Inflammatory macrophage (primary cell): ENCODE results near the gene COPG1.

Source experiments
- DNase-seq, 2 donors: peaks; one replicate each; pipeline ENCODE4 v3.0.0-alpha.2; 2020 to 2022

COPG1 gene

GRCh38 chr3:129281726-129282125 lies 32.3 kb downstream of the COPG1 start:
- peak; percentile 11 to 12 for DNase-seq

DNA sequence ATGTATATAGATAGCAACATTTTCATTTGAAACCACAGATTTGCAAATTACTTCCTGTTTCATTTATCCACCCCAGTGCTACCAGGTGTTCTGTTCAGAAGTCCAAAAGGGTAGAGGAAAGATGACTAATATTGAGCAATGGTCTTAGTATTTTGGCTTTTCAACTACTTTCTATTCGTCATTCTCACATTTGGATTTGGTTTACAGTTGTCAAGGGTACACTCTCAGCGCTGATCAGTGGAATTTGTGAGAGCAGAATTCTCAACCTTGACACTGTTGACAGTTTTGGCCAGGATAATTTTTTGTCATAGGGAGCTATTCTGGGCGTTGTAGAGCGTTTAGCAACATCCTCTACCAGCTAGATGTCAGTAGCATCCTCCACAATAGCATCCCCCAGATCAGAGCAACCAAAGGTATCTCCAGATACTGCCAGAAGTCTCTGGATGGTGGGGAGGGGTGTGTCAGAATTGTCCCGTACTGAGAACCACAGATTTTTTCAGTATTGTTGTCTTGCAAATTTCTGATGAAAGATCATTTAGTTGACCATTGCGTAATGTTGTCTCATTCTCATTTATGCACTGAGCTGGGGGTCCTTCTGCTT lies 33.4 kb downstream of the COPG1 start:
- DNase-seq = no peak

DNA sequence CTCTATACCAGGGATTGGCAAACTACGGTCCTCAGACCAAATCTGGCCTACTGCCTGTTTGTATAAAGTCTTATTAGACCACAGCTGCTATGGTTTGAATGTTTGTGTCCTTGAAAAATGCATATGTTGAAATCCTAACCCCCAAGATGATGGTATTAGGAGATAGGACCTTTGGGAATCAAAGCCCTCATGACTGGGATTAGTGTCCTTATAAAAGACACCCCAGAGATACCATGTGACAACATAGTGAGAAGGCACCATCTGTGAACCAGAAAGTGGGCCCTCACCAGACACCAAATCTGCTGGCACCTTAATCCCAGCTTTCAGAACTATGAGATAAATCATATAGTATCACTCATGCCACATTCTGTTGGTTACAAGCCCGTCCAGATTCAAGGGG lies 36.7 kb downstream of the COPG1 start:
- no peak for DNase-seq

- no peak for DNase-seq
These were observed 39.0 kb downstream of the COPG1 start for GRCh38 chr3:129288446-129288845.

DNA sequence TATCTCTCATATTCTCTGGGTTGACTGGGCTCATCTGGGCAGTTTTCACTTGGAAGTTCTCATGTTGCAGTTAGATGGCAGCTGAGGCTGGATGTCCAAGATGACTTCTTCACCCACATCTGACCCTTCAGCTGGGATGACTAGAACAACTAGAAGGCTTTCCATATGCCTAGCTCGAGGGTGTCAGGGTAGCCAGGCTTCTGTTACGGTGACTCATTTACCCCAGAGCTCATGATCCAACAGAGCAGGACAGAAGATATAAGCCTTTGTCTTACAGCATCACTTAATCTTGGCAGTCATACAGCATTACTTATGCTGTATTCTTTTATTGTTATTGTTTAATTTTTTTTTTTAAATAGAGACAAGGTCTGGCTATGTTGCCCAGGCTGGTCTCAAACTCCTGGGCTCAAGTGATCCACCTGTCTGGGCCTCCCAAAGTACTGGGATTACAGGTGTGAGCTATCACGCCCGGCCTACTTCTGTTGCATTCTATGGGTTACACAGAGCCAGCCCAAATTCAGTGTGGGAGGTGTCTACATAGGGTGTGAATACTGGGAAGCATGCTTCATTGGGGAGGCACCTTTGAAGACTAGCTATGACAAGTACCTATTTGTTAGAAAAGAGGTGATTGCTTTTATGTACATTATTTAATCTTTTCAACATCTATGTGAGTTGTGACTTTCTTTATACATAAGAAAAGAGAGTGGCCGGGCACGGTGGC lies 40.0 kb downstream of the COPG1 start:
- no peak for DNase-seq

DNA sequence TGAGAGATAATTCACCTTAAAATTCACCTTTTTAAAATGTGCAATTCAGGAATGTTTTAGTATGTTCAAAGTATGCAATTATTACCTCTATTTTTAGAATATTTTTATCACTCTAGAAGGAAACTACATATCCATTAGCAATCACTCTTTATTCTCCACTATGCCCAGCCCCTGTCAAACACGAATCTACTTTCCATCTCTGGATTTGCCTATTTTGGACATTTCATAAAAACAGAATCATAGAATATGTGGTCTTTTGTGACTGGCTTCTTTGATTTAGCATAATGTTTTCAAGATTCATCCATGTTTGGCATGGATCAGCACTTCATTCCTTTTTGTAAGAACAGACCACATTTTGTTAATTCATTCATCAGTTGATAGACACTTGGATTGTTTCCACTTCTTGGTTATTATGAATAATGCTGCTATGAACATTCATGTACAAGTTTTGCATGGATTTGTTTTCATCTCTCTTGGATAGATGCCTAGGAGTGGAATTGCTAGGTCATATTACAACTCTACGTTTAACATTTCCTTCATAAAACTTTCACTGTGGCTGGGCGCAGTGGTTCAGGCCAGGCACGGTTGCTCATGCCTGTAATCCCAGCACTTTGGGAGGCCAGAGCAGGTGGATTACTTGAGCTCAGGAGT lies 42.0 kb downstream of the COPG1 start:
- no peak for DNase-seq

DNA sequence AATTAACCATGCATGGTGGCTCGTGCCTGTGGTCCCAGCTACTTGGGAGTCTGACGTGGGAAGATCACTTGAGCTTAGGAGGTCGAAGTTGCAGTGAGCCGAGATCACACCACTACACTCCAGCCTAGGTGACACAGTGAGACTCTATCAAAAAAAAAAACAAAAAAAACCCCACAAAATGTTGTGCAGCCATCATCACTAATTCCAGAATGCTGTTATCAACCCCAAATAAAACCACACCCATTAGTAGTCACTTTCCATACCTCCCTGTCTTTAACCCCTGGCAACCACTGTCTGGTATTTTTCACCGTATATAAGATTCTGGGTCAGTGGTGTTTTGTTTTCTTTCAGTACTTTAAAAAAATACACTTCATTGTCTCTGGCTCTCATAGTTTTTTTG lies 45.9 kb downstream of the COPG1 start:
- no peak for DNase-seq

DNA sequence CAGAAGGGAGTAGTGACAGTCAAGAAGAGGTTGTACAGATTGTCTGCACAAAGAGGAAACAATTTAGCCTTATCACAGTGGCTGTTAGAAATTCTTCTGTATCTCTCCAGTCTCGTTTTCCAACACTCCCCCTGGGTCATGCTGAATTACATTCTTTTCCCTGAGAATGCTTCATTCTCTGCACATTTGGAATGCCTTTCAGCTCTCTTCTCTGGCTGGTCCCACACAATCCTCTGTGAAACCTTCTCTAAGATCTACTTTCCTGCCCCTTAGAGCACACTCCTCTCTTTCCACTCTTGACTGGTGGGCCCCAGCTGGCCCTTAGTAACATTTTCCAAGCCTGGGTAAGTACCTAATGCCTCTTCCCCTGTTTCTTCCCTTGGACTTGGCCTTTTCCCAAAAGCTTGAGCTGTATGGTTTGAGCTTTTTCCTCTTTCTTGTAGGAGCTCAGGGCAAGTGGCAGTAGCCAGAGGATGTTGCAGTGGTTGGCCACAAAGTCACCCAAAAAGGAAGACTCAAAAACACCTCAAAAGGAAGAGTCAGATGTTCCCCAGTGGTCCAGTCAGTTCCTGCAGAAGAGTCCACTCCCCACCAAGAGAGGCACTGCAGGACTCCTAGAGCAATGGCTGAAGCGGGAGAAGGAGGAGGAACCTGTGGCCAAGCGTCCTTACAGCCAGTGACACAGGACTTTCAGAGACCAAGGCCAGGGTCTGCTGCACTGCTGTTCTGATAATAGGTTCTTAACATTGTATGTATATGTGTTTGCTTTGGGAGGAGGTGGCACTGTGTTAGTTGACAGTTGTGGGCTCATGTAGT lies 54.9 kb downstream of the COPG1 start:
- DNase-seq = peak; percentile 33 to 42

DNA sequence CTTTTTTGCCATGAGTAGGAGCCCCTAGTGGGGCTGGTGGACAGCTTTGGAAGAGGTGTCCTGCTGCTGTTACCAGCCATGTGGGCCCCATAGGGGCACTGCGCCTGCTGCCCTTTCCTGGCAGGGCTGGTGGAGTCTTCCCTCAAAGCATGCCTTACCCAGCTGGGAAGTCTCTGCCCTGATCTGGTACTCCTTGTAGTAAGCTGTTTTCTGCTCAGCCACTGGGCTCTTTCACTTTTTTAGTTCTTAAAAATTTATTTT lies 55.5 kb downstream of the COPG1 start:
- DNase-seq = no peak

GRCh38 chr3:129305592-129306091 lies 56.2 kb downstream of the COPG1 start:
- peak; percentile 78 to 92 for DNase-seq

GRCh38 chr3:129308636-129309035 lies 59.2 kb downstream of the COPG1 start:
- no peak for DNase-seq

DNA sequence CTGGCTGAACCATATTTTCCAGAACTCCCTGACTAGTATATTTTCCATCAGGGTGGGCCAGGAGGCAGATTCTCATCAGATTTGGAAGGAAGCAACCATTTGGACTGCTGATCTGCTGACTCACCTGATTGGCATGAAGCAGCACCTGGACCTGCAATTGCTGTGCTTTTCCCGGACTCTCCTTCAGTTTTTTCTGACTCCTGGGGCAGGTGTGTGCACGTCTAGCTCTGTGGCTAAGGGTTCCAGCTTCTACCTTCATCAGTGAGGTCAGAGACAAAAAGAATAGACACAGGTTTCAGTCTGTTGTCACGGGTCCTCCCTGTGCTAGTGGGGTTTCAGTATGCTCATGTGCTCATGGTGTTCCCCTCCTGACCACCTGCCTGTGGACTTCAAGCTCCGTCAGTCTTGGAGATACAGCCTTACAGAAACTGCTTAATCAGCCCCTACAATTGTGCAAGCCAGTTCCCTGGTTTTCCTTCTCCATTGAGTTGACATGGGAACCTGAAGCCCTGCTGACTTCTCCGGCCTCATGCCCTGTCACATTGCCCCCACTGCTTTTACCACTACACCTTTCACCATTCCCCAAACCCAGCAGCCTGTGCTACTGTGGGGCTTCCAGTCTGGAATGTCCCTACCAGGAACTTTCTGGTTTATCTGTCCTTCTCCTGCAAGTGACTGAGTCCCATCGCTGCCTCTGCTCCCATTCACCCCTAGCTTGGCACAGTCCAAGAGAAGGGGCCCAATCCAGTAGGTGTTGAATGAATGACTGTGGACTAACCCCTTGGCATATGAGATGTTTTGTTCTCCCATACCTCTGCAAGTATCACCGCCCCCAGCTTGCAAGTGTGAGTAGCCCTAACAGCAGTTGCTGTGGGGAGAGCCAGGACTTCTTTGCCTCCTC lies 61.0 kb downstream of the COPG1 start:
- peak; percentile 53 to 72 for DNase-seq

- DNase-seq = no peak
These were observed 61.9 kb downstream of the COPG1 start for GRCh38 chr3:129311054-129311902.

DNA sequence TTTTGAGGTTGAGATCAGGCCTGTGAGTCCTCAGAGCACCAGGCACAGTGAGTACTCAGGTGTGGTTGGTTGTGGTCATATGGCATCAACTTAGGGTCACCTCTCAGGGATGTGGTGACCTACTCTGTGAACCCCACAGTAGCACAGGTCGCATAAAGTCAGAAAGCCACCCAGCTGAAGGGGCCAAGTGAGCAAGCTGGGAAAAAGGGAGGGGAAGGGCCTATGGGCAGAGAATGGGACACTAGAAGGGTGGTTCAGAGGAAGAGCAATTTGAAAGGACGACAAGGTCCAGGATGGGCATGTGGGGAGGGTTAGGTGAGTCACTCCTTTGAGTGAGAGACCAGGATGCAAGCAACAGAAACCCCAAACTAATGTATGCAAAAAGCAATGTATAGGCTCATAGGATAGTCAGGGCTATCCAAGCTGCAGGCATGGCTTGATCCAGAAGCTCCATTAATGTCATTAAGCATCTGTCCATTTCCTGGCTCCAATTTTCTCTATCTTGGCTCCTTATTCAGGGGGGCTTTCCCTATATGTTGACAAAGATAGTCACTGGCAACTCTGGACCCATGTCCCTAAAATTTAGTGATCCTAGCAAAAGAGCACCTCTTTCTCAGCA lies 62.7 kb downstream of the COPG1 start:
- DNase-seq = no peak

GRCh38 chr3:129312671-129313414 lies 63.4 kb downstream of the COPG1 start:
- no peak for DNase-seq

DNA sequence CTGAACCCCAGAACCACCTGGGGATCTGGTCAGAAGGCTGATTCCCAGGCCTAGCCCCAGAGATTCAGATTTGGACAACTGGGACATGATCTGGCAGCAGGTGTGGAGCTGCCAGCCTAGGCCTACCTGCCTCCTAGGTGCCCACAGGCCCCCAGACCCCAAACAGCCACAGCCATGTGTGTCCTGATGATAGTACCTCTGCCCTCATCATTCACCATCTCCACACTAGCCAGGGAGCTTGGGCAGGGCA lies 63.9 kb downstream of the COPG1 start:
- DNase-seq = no peak

DNA sequence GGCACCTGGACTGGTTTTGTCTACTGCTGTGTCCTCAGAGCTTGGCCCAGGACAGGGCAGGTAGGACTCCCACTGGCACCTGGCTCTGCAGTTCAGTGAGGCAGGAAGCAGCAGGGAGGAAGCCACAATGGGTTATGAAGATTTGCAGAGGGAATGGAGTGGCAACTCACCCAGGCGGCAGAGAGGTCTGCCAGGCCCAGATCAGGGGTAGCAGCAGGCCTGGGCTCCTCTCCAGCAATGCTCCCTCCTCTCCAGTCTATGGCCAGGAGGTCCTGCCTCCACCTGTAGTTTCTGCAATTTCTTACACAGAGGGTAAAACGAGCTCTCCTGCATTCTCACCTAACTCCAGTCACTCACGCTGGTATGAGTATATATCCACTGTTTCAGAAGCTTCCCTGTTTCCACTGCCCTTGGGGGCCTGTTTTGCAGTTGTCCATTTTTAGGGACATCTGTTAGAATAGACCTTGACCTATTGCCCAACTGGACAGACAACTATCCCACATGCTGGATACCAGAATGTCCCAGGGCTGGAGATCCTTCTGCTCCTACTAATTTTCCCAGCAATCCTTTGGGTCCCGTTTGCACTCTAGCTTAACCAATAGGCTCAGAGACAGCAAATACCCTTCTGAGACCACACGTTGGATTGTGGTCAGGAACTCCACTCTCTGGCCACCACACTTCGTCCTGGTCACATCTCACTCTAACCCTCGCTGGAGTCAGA lies 64.4 kb downstream of the COPG1 start:
- no peak for DNase-seq

DNA sequence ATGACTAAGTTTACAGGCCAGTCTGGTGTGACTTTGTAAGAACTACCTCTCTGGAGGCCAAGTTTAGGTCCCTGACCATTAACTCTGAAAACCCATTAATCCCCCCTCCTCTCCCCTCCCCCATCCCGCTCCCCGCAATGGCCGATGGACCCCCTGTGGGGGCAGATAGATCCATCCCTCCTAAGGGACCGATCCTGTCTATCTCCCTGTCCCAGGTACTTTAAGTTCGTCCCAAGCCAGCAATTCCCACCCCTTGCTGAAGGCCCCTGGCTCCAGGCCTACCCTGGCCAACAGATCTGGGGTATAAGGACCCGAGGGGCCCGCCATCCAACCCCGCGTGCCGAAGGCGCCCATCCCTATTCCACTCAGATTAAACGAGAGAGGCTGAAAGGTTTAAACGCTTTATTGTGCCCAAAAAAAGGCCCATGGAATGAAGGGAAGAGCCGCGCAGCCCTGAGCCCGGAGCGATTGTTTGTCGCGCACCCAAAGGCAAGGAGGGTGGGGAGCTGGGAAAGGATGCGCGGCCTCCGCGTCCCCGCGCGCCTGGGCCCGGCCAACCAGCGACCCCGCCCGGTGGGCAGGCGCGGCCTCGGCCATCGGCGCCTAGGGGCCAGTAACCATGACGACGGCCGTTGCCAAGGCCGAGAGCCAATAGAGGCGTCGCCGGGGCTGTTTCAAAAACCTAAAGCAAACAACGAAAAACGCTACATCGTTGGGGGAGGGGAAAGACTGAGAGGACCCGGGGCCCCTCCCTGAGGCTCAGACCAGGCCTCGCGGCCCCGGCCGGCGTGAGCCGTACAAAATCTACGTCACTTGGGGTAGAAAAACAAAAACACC lies 65.2 kb downstream of the COPG1 start:
- peak; percentile 59 to 64 for DNase-seq
